GM18907 (cell line): ENCODE measurements around the gene RAD1.

Experiments used
- ATAC-seq: cut with Tn5 transposase; IDR thresholded peaks from one replicate; pipeline ENCODE4 v1.9.1; 2021; ENCODE audit warnings: mild to moderate bottlenecking, moderate library complexity; ENCODE audit not compliant: unreplicated experiment

RAD1 gene

GRCh38 chr5:34918025-34918424, 2.7 kb upstream of the RAD1 start:
- ATAC-seq, result no peak

GRCh38 chr5:34916518-34916917, 1.2 kb upstream of the RAD1 start:
- no peak for ATAC-seq

GRCh38 chr5:34915856-34916192, 520 bp upstream of the RAD1 start:
- peak; percentile 24 for ATAC-seq

DNA sequence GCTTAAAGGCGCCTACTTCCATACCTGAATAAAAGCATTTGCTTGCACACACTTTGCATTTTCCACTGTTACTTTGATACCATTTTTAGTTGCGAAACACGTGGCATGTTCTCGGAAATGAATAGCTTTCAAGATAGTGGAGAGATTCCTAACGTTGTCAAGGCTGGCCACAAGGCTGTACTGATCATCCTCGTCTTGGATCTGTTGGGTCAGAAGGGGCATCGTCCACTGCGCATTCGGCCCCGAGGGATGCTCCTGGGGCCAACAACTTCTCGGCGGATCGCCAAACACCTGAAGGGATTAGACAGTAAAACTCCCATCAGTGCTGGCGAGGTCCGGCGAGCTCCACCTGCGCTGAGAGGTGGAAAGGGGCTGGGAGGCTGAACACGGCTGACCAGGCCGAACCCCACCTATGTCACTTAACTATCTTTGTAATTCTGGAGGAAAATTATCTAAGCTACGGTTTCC, 599 bp downstream of the RAD1 start:
- ATAC-seq, result peak; percentile 32

GRCh38 chr5:34913072-34913471, 2.2 kb downstream of the RAD1 start:
- no peak for ATAC-seq

GRCh38 chr5:34905564-34905963, 9.7 kb downstream of the RAD1 start:
- no peak for ATAC-seq

DNA sequence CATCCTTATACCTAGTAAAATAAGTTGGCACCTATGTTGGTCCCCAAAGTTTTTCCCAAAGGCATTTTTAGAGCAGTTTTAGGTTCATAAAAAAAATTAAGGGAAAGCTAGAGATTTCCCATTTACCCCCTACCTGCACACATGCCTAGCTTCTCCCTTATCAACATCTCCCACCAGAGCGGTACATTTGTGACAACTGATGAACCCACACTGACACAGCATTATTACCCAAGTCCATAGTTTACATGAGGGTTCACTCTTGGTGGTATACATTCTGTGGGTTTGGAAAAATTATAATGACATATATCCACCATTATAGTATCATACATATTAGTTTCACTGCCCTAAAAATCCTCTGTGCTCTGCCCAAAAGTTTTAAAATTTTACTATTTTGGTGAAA, 12.0 kb downstream of the RAD1 start:
- ATAC-seq, result no peak

GRCh38 chr5:34900652-34901051, 14.7 kb downstream of the RAD1 start:
- no peak for ATAC-seq

DNA sequence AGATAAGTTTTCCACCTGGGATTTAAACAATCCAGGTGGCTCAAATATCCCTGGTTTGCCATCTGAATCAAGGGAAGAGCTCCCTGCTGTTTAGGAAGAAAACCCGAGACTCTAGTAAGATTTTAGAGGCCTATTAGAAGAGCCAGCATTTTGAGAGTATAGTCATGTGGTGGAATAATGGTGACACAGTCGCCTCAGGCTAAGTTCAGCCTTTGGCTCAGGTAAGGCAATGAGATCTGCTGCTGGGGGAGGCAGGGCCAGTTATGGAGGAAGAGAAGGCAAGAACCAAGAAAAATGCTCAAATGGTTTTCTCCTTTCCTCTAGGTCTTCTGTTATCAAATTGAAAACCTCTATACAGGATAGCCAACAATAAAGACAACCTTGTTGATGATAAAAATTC, 16.2 kb downstream of the RAD1 start:
- ATAC-seq, result no peak

- ATAC-seq, result peak; percentile 85
Observed at GRCh38 chr5:34898258-34898895, 16.9 kb downstream of the RAD1 start.

- ATAC-seq, result no peak
Observed at GRCh38 chr5:34897646-34898045, 17.7 kb downstream of the RAD1 start.

DNA sequence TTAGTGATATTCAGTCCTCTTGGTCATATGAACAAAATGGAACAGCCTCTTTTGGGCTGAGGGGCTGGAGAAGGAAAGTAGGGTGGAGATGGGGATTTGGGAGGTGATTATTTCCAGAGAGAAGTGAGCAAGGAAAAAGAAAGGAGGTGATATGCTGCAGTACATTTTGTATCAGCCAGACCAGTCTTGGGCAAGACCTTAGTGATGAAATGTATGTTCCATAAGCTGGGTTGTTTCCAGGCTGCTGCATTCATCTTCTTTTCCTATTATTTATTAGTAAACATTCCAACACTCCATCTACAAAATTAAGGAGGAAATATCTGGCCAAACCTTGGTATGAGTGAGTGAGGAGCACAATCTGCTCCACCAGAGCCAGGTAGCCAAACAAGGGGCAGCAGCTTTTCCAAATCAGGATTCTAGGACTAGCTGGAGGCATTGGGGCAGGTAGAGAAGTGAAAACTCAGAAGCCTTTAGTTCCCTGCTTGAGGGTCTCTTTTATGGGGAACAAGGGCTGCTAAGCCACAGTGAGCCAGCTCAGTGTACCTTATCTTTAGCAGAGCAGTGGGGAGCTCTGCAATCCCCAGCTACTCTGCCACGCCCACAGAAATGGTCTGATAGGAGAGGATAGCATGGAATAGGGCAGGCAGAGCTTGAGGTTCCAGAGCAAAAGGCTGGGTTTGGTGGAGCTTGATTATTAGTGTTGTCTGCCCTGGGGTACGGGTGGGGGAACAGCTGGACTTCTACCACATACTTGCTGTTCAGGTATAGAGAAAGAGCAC, 19.5 kb downstream of the RAD1 start:
- no peak for ATAC-seq

GRCh38 chr5:34894716-34895115, 20.6 kb downstream of the RAD1 start:
- ATAC-seq, result no peak

DNA sequence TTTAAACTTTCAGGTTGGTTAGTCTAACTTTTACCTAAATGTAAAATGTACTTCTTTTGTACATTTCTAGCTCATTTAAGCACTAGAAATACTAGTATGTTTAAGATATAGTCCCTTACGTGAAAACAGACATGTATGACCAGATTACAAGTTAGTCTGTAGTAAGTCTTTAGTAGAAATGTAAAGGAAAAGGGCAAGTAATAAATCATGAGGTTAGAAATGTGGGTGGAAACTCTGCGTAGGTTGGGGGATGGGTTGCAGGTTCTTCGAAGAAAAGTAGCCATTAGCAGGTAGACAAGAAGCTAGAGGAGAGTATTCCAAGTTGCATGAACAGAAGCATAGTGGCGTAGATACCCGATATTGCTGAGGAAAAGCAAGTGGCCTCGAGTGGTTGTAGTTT, 22.9 kb downstream of the RAD1 start:
- no peak for ATAC-seq

- ATAC-seq, result no peak
Observed at GRCh38 chr5:34891981-34892380, 23.3 kb downstream of the RAD1 start.

- ATAC-seq, result no peak
Observed at GRCh38 chr5:34889394-34889793, 25.9 kb downstream of the RAD1 start.

DNA sequence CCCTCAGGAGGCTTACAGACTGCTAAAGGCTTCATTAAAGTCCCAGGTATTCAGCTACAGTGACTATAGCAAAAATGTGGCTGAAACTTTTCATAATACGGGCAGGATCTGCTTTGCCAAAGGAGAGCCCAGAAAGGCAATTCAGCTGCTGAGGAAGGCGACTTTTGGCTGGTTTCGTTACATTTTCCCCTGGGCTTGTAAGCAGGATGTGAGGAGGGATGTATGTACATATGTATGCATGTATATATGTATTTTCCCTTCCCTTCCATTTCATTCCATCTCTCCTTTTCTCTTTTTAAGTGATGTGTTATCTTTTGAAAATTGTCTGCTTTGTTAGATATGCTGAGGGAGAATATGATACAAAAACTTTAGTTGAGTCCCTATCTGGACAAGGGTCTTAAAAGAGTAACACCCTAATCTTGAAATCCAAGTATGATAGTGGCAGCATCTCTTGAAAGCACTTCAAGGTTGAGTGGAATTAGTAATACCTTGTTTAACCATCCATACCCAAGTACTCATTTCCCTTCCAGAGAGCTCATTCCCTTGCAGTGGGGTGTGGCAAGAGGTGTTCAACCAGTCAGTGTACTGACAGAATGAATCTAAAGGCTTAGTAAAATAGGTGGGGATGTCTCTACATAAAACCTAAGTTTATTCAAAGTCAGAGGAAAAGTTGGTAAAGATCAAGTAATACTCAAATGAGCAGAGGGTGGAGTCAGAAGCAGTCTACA, 28.7 kb downstream of the RAD1 start:
- no peak for ATAC-seq

DNA sequence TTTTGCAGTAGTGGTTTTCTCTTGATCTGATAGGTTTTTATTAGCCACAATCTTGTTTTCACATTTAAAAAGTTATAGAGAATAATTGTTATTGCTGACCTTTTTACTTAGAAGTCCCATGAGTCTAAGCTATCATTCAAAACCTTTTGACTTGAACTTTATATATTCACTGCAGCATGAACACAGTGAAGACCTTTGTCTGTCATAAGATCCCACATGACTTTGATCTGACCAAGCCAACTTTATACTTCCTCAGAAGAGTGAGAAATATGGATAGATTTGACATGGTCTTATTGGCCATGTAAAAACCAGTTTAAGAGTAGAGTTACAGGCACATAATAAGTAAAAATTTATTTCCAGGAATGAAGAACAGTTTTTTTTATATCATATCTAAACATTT, 34.1 kb downstream of the RAD1 start:
- no peak for ATAC-seq

GRCh38 chr5:34876275-34876674, 39.0 kb downstream of the RAD1 start:
- no peak for ATAC-seq

- no peak for ATAC-seq
Observed at GRCh38 chr5:34870382-34870781, 44.9 kb downstream of the RAD1 start.

- ATAC-seq, result no peak
Observed at GRCh38 chr5:34869256-34869655, 46.0 kb downstream of the RAD1 start.

- no peak for ATAC-seq
Observed at GRCh38 chr5:34868791-34869190, 46.5 kb downstream of the RAD1 start.
